PC-3 (cell line): ENCODE data around the gene KRT2.

Experiments
- EZH2 ChIP-seq: fragments of 300-600 bp; sonication (generic); IDR thresholded peaks from one replicate; pipeline ENCODE4 v1.6.1; 2017; ENCODE audit warnings: antibody characterized with exemption, mild to moderate bottlenecking, low read length; ENCODE audit not compliant: unreplicated experiment
- TF ChIP-seq, protein P1 (sequence below): fragments of 300-600 bp; sonication (generic); conservative IDR thresholded peaks from 2 replicates; pipeline ENCODE4 v1.5.1; 2017; ENCODE audit warnings: antibody characterized with exemption, low read depth, mild to moderate bottlenecking, low read length

DNA sequence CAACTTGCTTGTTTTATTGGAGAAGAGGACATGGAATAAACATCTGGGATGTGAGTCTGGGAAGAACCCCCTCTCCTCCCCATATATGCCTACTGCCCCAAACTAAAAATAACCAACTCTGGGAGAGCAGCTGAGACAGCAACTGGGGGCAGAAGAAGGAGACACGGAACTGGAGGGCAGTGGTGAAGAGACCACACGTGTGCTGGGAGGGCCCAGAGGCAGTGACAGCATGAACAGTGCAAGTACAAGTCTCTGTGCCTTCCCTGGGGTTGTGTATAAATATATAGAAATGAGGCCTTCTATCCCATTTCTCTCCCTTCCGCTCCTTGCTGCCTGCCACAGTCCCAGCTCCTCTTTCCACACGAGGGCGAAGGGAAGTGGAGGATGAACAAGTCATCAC lies 29.7 kb downstream of the KRT2 start:
- TF ChIP-seq, protein P1, sequence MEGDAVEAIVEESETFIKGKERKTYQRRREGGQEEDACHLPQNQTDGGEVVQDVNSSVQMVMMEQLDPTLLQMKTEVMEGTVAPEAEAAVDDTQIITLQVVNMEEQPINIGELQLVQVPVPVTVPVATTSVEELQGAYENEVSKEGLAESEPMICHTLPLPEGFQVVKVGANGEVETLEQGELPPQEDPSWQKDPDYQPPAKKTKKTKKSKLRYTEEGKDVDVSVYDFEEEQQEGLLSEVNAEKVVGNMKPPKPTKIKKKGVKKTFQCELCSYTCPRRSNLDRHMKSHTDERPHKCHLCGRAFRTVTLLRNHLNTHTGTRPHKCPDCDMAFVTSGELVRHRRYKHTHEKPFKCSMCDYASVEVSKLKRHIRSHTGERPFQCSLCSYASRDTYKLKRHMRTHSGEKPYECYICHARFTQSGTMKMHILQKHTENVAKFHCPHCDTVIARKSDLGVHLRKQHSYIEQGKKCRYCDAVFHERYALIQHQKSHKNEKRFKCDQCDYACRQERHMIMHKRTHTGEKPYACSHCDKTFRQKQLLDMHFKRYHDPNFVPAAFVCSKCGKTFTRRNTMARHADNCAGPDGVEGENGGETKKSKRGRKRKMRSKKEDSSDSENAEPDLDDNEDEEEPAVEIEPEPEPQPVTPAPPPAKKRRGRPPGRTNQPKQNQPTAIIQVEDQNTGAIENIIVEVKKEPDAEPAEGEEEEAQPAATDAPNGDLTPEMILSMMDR, result no peak
- no peak for TF ChIP-seq EZH2
